HAP-1 (cell line): Measurements from ENCODE around the gene DAB2IP.
"Not testable (repeated sequence)": the region's sequence is repeated elsewhere in the genome, so short reads cannot be mapped to it uniquely, and the experiment has no call there.

Experiments used
- DNase-seq, 2 experiments: peaks; one replicate each; pipeline ENCODE4 v3.0.0-alpha.2; 2016 to 2020; ENCODE audit warnings: low spot score in 2 of 2
- H3K27me3 ChIP-seq: fragments of 250-450 bp; sonication (Bioruptor Pico); 2 replicates; pipeline ENCODE4 v1.5.1; 2020; ENCODE audit warnings: low read depth, mild to moderate bottlenecking, moderate library complexity
- H3K36me3 ChIP-seq: fragments of 250-450 bp; sonication (Bioruptor Pico); replicated peaks from 2 replicates; pipeline ENCODE4 v1.5.1; 2020; ENCODE audit warnings: mild to moderate bottlenecking
- H3K4me1 ChIP-seq: fragments of 250-450 bp; sonication (Bioruptor Pico); 2 replicates; pipeline ENCODE4 v1.5.1; 2020; ENCODE audit warnings: mild to moderate bottlenecking
- H3K4me3 ChIP-seq: fragments of 250-450 bp; sonication (Bioruptor Pico); 2 replicates; pipeline ENCODE4 v1.5.1; 2020; ENCODE audit warnings: mild to moderate bottlenecking, moderate library complexity
- H3K9me3 ChIP-seq: fragments of 250-450 bp; sonication (Bioruptor Pico); 2 replicates; pipeline ENCODE4 v1.5.1; 2020; ENCODE audit warnings: mild to moderate bottlenecking, moderate library complexity
- in situ Hi-C: fragments of 300-500 bp; cut with MboI; formaldehyde crosslinking; loops from 3 replicates; pipeline ENCODE4 v1.14.3; 2020; ENCODE audit warnings: low sequenced_read_pairs, inconsistent platforms, mixed read lengths

The DAB2IP gene

DNA sequence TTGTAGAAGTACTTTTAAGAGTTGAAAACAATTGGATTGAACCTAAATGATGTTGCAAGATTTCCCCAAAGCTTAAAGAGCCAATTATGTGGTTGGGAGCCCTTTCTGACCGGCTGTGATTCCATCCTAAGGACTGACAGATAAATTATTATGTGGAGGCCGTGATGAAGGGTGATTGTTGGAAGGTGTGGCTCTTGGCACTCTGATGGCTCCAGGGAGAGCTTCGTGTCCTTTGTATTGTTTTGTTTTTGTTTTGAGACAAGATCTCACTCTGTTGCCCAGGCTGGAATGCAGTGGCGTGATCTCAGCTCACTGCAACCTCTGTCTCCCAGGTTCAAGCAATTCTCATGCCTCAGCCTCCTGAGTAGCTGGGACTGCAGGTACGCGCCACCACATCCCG is 32.5 kb upstream of the DAB2IP start:
- DNase-seq, H3K27me3 ChIP-seq, H3K4me3 ChIP-seq, H3K36me3 ChIP-seq, in situ Hi-C loops, H3K4me1 ChIP-seq, H3K9me3 ChIP-seq: not testable (repeated sequence)

DNA sequence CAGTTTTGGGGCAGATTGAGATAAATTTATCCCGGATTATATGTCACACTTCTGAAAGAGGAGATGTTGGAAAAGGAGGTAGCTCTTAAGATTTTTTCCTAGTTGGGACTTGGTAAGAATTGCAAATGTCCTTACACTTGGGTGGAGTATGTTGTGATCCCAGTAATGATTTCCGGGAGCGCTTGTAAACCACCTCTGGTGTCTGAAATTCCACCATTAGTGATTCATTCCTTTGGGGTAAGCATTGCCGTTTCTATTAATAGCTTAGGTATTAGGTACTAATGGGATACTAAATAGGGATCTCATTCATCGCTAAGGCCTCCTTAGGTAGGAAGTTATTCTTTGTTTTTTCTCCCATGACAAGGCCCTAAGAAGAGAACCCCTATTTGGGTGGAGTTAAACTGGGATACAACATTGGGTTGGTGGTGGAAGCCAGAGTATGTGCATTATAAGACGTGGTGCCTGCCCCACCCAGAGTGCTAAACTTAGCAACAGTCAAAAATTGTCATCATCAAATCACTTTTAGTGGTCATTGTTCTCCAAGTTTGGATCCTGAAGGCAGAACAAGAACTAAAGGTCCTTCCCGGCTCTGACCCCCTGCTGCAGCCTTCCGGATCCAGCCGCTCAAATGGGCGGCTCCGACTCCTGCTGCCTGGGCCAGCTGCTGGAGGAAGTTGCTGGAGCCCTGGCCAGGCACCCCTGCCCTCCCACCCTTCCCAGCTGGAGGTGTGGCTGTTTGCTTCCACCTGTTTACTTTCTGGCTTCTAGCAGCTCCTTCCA is 31.7 kb upstream of the DAB2IP start:
- in situ Hi-C loops: no loop called here
- Histone ChIP-seq H3K27me3 (no peaks in the 10 kb centered on the region), H3K4me1 (no peaks in the 10 kb centered on the region), H3K4me3 (no peak overlapping the region), H3K9me3 (no peaks in the 10 kb centered on the region), H3K36me3 (no peaks in the 10 kb centered on the region)
- DNase-seq: no peak

DNA sequence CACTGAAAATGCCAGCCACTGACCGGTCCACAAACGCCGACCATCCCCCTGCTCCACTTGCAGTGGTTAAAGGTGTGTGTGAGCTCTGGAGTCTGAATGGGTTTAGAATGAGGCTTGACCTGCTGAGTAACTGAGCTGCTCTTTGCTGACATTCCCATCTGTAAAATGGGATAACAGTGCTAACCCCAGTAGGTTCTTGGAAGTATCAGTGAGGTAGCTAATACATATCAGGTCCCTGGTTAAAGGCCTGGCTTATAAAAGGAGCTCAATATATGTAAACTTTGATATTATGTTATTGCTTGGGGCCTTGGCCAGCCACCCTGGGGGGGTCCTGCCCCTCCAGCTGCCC is 31.1 kb upstream of the DAB2IP start:
- no peaks in the 10 kb centered on the region for H3K36me3 ChIP-seq
- no peak for DNase-seq
- H3K4me1 ChIP-seq: no peaks in the 10 kb centered on the region
- no peaks in the 10 kb centered on the region for H3K27me3 ChIP-seq
- H3K9me3 ChIP-seq: no peaks in the 10 kb centered on the region
- in situ Hi-C loops: no loop called here
- H3K4me3 ChIP-seq: no peak overlapping the region

DNA sequence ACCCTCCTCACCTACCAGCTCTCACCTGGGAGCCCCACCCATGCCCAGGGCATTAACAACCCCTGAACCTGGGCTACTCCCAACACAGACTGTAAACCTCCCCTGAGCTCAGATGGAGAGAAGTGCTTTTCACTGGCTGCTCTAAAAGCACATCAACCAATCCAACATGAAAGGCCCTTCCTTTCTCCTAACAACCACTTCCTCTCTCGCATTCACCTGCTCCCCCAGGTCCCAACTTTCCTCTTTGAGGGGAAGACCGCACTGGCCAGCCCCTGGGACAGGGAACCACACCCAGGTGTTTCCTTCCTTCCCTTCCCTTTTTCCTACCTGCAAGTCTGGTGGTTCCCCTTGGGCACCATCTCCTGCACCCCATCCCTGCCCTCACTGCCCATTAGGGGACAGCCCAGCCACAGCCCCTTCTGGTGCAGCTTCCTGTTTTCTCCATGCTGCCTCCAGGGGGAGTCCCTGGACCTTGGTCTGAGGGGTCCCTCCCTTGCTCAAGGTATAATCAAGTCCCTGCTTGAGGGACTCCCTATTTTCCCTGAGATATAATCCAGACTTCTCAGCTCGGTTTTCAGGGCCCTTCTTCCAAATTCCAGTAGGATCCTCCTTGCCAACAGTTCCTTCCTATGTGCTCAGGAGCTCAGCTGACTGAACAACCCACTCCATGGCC is 30.5 kb upstream of the DAB2IP start:
- no peaks in the 10 kb centered on the region for H3K27me3 ChIP-seq
- peak; percentile 40 to 64 for DNase-seq
- in situ Hi-C loops: no loop called here
- no peaks in the 10 kb centered on the region for H3K36me3 ChIP-seq
- no peak overlapping the region for H3K4me3 ChIP-seq
- no peaks in the 10 kb centered on the region for H3K9me3 ChIP-seq
- H3K4me1 ChIP-seq: no peaks in the 10 kb centered on the region

DNA sequence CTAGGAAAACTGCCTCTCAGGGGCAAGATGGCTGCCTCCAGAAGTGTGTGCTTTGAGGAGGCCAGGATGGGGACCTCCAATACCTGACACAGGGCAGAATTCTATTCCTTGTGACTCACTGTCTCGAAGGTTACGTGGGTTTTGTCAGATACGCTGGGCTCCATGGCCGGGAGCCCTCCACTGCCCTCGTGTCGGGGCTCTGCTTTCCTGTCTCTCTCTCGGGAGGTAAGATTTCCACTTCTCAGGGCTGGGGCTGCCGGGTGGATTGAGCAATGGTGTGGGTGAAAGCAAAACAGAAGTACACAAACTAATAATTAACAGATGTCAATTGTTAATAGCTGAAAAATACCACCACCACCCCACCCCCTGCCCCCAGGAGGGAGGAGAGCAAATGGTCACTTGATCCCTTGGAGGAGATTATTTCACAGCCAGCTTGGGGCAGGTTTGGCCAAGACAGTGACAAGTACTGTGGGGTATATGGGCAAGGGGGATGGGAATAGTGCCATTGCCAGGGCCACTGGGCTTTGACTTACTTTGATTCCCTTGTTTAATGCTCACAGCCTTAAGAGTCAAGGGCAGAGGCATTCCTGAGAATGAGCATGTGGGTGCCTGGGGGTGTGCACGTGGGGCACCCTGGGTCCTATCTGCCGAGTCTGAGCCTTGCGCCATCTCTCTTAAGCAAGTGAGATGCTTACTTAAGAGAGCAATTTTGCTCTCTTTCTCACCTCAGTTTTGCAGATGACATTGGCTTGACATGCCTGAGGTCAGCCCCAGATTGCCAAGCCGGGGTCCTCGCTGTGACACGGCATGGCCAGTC is 28.8 kb upstream of the DAB2IP start:
- H3K27me3 ChIP-seq: no peaks in the 10 kb centered on the region
- in situ Hi-C loops: no loop called here
- H3K9me3 ChIP-seq: no peaks in the 10 kb centered on the region
- no peaks in the 10 kb centered on the region for H3K4me1 ChIP-seq
- no peak for DNase-seq
- no peaks in the 10 kb centered on the region for H3K36me3 ChIP-seq
- no peak overlapping the region for H3K4me3 ChIP-seq

DNA sequence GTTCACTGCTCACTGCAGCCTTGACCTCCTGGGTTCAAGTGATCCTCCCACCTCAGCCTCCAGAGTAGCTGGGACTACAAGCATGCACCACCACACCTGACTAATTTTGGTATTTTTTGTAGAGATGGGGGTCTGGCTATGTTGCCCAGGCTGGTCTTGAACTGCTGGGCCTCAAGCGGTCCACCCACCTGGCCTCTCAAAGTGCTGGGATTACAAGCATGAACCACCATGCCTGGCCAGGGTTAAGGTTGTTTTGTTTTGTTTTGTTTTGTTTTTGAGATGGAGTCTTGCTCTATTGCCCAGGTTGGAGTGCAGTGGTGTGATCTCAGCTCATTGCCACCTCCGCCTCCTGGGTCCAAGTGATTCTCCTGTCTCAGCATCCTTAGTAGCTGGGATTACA is 28.0 kb upstream of the DAB2IP start:
- in situ Hi-C loops, H3K36me3 ChIP-seq, H3K4me3 ChIP-seq, H3K27me3 ChIP-seq, H3K4me1 ChIP-seq, H3K9me3 ChIP-seq, DNase-seq: not testable (repeated sequence)

DNA sequence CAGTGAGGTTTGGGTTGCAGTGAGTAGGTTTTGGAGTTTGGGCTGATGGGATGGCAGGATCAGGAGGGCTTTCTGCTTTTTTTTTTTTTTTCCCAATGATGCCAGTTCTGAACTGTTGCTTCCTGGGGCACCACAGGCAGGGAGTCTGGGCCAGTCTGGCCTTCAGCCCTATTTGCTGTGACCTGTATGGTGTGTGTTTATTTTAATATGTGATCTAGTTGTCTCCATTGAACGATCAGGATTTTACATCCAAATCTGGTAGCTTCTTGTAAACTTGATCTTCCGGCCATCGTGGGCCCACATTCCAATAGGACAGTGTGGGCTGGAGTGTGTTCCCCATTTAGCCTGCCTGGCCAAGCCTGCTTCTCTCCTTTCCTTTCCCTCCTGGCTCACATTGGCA is 25.8 kb upstream of the DAB2IP start:
- in situ Hi-C loops: no loop called here
- no peaks in the 10 kb centered on the region for H3K4me1 ChIP-seq
- no peaks in the 10 kb centered on the region for H3K27me3 ChIP-seq
- H3K36me3 ChIP-seq: no peaks in the 10 kb centered on the region
- DNase-seq: no peak
- H3K4me3 ChIP-seq: no peak overlapping the region
- H3K9me3 ChIP-seq: no peaks in the 10 kb centered on the region

DNA sequence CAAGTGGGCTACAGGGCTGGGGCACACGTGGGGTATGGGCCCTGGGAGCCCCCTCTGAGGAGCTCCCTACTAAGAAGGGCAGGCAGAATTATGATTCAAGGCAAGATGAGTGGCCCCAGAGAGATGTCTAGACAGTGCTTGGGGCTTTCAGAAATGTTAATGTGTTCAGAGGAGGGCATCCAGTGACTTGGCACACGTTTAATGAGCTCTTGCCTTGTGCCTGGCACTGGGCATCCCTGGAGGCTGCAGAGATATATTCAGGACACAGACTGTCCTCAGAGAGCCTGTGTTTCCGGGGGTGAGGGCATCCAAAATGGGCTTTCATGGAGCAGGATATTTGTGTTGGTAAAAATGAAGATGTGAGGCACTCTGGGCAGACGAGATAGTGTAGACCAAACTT is 25.4 kb upstream of the DAB2IP start:
- H3K9me3 ChIP-seq: no peaks in the 10 kb centered on the region
- no peak overlapping the region for H3K4me3 ChIP-seq
- no peaks in the 10 kb centered on the region for H3K36me3 ChIP-seq
- no peaks in the 10 kb centered on the region for H3K27me3 ChIP-seq
- in situ Hi-C loops: no loop called here
- no peaks in the 10 kb centered on the region for H3K4me1 ChIP-seq
- DNase-seq: no peak

DNA sequence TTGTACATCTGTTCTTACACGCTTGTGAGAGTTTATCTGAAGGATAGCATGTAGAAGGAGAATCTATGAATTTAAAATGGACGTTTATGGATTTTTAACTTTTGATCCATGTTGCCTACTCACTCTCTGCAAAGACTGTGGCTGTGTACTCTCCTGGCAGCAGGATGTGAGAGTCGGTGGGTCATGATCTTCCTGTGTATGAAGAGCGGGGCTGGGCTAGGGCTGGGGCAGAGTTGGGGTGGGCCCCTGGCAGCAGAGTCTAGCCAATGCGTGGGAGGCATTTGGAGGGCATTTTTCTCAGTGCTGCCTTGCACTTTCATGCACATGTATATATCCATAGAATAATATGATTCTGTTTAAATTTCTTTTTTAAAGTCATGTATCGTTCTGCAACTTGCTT is 24.0 kb upstream of the DAB2IP start:
- no peak for DNase-seq
- H3K9me3 ChIP-seq: no peaks in the 10 kb centered on the region
- H3K4me3 ChIP-seq: no peak overlapping the region
- H3K4me1 ChIP-seq: no peaks in the 10 kb centered on the region
- H3K27me3 ChIP-seq: no peaks in the 10 kb centered on the region
- in situ Hi-C loops: no loop called here
- no peaks in the 10 kb centered on the region for H3K36me3 ChIP-seq

DNA sequence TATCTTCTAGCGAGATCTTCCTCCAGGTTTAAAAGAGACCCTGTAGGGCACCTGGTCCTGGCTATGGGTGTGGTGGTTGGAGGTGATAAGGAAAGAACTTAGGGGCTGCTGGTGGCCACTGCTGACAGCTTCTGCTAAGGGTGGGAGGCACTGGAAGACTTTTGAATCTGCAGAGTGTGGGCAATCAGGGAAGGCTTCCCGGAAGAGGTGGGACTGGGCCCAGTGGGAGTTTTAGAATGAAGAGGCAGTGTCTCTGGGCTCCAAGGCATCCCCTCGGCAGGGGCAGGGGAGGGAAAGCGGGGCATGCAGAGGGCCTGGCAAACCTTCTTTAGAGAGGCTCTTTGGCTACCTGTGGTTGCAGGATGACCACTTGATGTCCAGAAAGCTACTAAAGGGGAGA is 23.0 kb upstream of the DAB2IP start:
- H3K27me3 ChIP-seq: no peaks in the 10 kb centered on the region
- no peaks in the 10 kb centered on the region for H3K4me1 ChIP-seq
- in situ Hi-C loops: no loop called here
- H3K4me3 ChIP-seq: no peak overlapping the region
- H3K9me3 ChIP-seq: no peaks in the 10 kb centered on the region
- no peak for DNase-seq
- H3K36me3 ChIP-seq: no peaks in the 10 kb centered on the region

DNA sequence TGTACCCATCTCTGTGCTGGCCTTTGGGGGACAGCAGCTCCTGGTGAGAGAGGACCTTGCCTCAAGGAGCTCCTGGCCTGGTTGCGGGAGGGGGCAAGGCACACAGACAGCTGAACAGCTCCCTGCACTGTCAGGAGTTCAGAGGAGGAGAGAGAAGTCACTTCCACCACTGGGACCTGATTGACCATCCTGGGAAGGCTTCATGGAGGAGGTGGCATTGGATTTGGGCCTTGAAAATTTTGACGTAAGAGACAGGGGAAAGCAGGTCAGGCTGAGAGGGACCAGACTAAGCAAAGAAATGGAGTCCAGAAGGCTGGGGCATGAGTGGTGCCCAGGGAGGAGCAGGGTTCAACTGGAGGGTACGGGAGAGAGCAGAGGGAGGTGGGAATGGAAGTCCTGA is 20.3 kb upstream of the DAB2IP start:
- in situ Hi-C loops: no loop called here
- no peaks in the 10 kb centered on the region for H3K9me3 ChIP-seq
- H3K4me3 ChIP-seq: no peak overlapping the region
- DNase-seq: no peak
- no peaks in the 10 kb centered on the region for H3K36me3 ChIP-seq
- H3K27me3 ChIP-seq: no peaks in the 10 kb centered on the region
- peaks cover 2% of the 10 kb centered on the region; the same call in 1 of the 2 replicates for H3K4me1 ChIP-seq

DNA sequence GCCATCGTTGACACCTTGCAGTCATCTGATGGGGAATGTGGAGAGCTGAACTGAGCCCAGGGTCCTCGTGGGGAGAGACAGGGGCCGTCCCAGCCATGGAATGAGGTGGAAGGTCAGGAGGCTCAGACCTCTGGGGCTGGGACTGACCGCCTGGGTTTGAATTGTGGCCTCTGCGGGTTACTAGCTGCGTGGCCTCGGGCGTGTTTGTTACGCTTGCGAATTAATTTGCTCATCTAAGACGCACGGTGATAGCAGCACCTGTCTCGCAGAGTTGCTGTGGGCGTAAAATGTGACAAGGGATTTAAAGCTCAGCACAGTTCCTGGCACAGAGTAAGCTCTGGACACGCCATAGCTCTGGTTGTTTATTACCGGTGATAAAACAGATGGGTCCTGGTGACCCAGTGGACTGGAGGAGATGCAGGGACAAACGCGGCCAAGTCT is 19.4 kb upstream of the DAB2IP start:
- DNase-seq: no peak
- no peaks in the 10 kb centered on the region for H3K36me3 ChIP-seq
- H3K27me3 ChIP-seq: no peaks in the 10 kb centered on the region
- in situ Hi-C loops: no loop called here
- peaks cover 2% of the 10 kb centered on the region; the same call in 1 of the 2 replicates for H3K4me1 ChIP-seq
- H3K4me3 ChIP-seq: no peak overlapping the region
- H3K9me3 ChIP-seq: no peaks in the 10 kb centered on the region

DNA sequence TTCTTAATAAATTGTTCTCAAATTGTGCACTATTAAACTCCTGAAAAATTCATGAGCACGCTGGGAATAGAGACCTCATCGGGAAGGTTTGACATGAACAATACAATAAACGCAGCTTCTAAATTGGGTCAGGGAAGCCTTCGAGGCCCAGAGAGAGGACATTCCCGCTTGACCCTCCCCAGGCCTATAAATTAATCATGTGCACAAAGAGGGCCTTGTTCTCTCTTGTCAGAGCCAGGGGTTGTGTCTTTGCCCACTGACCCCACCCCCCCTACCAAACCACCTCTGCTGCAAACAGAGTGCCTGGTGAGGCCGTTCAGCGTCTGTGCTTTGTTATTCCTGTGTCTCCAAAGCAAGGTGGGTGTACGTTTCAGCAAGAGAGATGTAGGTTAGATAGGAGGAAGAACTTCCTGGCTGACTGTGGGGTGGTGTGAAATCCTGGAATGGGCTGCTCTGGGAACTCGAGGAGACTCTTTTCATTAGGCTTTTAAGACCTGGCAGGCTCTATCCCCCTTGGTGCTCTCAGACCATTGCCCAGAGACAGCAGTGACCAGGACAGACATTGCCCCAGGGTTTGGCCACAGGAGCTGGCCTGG is 18.2 kb upstream of the DAB2IP start:
- in situ Hi-C loops: no loop called here
- H3K4me1 ChIP-seq: peaks cover 2% of the 10 kb centered on the region; the same call in 1 of the 2 replicates

DNA sequence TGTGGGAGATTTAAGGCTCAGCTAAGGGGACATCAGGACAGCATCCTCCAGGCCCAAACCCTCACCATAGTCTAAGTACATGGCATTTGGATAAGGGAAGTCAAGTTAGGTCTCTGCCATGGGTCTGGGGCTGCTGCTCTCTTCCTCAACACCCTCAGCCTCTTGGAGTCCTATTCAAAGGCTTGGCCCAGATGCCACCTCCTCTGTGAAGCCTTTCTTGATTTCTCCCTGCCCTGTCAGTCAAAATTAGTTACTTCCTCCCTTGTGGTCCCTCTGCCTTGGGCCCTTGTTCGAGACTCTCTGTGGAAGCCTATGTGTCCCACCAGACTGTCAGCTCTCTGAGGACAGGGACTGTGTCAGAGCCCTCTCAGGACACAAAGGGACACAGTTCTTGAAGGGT is 17.7 kb upstream of the DAB2IP start:
- H3K27me3 ChIP-seq: no peaks in the 10 kb centered on the region
- H3K4me1 ChIP-seq: peaks cover 2% of the 10 kb centered on the region; the same call in 1 of the 2 replicates
- no peak for DNase-seq
- in situ Hi-C loops: no loop called here
- H3K36me3 ChIP-seq: no peaks in the 10 kb centered on the region
- H3K4me3 ChIP-seq: no peak overlapping the region
- no peaks in the 10 kb centered on the region for H3K9me3 ChIP-seq

More for the DNA sequence above, 18.2 kb upstream of the DAB2IP start:
- Histone ChIP-seq H3K9me3 (no peaks in the 10 kb centered on the region), H3K36me3 (no peaks in the 10 kb centered on the region), H3K27me3 (no peaks in the 10 kb centered on the region), H3K4me3 (no peak overlapping the region)
- no peak for DNase-seq
